IMR-90 (cell line): ENCODE data around the gene CHIT1.

ENCODE experiments used
- MXI1 ChIP-seq: IDR thresholded peaks from 2 replicates; pipeline ENCODE4 v1.6.1; 2012; ENCODE audit warnings: low read depth, mild to moderate bottlenecking, low read length, moderate library complexity, borderline replicate concordance
- NFE2L2 ChIP-seq: fragments of 150-350 bp; IDR thresholded peaks from 2 replicates; pipeline ENCODE4 v1.6.1; 2016; ENCODE audit warnings: low read depth, mild to moderate bottlenecking, low read length
- POLR2A ChIP-seq: IDR thresholded peaks from 2 replicates; pipeline ENCODE4 v1.6.1; 2012; ENCODE audit warnings: mild to moderate bottlenecking, low read depth, low read length
- RAD21 ChIP-seq: IDR thresholded peaks from 2 replicates; pipeline ENCODE4 v1.6.1; 2012; ENCODE audit warnings: low read length, improper control_type of control experiment
- RFX5 ChIP-seq: IDR thresholded peaks from 2 replicates; pipeline ENCODE4 v1.8.0; 2012; ENCODE audit warnings: low read depth, mild to moderate bottlenecking, low read length, moderate library complexity
- SMC3 ChIP-seq: fragments of 150-350 bp; IDR thresholded peaks from 2 replicates; pipeline ENCODE4 v1.6.1; 2016; ENCODE audit warnings: low read depth, mild to moderate bottlenecking, antibody characterized with exemption, low read length, moderate library complexity
- TF ChIP-seq, protein P1 (sequence below): conservative IDR thresholded peaks from 2 replicates; pipeline ENCODE4 v1.5.1; 2012; ENCODE audit warnings: mild to moderate bottlenecking, low read depth, low read length, improper control_type of control experiment

GRCh38 chr1:203219171-203219570, 10.3 kb downstream of the CHIT1 start:
- TF ChIP-seq MXI1 = no peak
- TF ChIP-seq, protein P1, sequence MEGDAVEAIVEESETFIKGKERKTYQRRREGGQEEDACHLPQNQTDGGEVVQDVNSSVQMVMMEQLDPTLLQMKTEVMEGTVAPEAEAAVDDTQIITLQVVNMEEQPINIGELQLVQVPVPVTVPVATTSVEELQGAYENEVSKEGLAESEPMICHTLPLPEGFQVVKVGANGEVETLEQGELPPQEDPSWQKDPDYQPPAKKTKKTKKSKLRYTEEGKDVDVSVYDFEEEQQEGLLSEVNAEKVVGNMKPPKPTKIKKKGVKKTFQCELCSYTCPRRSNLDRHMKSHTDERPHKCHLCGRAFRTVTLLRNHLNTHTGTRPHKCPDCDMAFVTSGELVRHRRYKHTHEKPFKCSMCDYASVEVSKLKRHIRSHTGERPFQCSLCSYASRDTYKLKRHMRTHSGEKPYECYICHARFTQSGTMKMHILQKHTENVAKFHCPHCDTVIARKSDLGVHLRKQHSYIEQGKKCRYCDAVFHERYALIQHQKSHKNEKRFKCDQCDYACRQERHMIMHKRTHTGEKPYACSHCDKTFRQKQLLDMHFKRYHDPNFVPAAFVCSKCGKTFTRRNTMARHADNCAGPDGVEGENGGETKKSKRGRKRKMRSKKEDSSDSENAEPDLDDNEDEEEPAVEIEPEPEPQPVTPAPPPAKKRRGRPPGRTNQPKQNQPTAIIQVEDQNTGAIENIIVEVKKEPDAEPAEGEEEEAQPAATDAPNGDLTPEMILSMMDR = no peak
- TF ChIP-seq POLR2A = no peak
- no peak for TF ChIP-seq RFX5
- TF ChIP-seq SMC3 = no peak
- no peak for TF ChIP-seq RAD21
- no peak for TF ChIP-seq NFE2L2
